Suppressor macrophage (primary cell): ENCODE measurements around the gene FEM1C.

Experiments
- DNase-seq, 4 experiments: peaks; one replicate each; pipeline ENCODE4 v3.0.0-alpha.2; 2020 to 2022
- total RNA-seq, 17 experiments: gene quantifications; one replicate each; lab custom pipeline; 2026; ENCODE audit warnings: mixed read lengths in 6 of 17, inconsistent platforms in 3 of 17; lab: John Stamatoyannopoulos, UW

Gene FEM1C, protein sequence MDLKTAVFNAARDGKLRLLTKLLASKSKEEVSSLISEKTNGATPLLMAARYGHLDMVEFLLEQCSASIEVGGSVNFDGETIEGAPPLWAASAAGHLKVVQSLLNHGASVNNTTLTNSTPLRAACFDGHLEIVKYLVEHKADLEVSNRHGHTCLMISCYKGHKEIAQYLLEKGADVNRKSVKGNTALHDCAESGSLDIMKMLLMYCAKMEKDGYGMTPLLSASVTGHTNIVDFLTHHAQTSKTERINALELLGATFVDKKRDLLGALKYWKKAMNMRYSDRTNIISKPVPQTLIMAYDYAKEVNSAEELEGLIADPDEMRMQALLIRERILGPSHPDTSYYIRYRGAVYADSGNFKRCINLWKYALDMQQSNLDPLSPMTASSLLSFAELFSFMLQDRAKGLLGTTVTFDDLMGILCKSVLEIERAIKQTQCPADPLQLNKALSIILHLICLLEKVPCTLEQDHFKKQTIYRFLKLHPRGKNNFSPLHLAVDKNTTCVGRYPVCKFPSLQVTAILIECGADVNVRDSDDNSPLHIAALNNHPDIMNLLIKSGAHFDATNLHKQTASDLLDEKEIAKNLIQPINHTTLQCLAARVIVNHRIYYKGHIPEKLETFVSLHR
- total RNA-seq, result 24.9 to 169 (median 72.3) reads per million in 17 experiments

DNA sequence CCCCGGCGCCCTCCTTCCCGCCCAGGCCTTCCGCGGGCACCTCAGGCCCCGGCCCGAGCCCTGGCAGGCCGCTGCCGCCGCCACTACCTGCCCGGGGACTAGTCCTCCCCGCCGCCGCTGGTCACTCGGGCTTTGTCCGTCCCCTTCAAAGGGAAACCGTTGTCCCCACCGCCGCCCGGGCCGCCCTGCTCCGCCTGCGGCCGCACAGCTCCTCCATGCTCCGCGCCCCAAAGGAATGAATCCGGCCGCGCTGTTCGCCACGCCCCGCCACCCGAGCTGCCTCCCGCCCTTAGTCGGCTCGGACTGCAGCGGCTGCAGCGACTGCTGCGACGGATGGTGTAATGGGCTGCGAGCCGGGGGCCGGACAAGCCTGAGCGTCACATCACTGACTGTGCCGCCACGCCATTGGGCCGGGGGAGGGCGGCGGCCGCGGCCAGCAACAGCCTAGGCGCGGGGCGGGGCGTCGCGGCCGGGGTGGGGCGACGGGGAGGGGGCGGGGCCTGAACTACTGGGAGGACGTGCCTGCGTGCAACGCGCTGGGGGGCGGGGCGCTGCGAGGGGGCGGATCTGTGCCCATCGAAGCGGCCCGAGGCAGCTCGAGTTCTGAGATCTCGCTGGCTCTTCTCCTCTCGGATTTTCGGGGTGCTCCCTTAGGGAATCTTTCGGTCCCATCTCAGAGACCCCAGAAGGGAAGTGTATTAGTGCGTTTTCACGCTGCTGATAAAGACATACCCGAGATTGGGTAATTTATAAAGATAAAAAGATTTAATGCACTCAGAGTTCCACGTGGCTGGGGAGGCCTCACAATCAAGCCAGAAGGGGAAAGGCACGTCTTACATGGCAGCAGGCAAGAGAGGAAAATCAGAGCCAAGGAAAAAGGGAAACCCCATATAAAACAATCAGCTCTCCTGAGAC, at the start of gene FEM1C:
Gene FEM1C (minus strand): TSS at position 340 of the 915 bp plus-strand sequence. CDS start 1,282 bp downstream, outside the sequence.
- peak; percentile 97 to 99 (median 98) for DNase-seq

DNA sequence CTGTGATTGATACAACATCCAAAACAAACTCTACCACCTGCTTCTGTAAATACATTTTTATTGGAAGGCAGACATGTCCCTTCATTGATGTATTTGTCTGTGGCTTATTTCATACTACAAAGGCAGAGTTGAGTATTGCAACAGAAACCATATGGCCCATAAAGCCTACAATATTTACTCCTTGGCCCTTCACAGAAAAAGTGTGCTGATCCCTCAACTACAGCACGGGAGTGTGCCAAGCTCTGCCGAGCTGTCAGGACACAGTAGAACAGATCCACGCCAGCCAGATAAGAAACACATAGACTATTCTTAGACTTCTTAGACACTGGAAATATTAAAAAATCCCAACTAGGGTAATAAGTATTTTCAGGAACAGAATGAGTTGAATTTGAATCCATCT, 44.5 kb upstream of the FEM1C start:
- no peak for DNase-seq

DNA sequence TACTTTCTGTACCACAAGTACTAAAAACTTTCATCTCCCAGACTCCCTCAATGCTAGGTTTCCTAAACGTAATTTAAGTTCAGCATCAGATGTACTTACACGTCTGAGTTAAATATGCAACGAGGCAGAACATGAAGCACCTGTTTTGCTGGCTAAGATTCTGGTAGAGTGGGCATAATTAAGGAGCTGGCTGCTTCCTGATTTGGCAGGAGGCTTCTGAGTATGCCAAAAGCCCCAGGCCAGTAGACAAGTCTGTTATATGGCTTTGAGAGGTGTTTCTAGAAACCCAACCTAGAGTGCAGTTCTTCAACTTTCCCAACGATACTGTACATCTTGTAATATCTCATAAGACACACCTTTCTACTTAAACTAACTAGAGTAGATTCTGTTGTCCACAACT, 44.1 kb upstream of the FEM1C start:
- DNase-seq, result no peak

DNA sequence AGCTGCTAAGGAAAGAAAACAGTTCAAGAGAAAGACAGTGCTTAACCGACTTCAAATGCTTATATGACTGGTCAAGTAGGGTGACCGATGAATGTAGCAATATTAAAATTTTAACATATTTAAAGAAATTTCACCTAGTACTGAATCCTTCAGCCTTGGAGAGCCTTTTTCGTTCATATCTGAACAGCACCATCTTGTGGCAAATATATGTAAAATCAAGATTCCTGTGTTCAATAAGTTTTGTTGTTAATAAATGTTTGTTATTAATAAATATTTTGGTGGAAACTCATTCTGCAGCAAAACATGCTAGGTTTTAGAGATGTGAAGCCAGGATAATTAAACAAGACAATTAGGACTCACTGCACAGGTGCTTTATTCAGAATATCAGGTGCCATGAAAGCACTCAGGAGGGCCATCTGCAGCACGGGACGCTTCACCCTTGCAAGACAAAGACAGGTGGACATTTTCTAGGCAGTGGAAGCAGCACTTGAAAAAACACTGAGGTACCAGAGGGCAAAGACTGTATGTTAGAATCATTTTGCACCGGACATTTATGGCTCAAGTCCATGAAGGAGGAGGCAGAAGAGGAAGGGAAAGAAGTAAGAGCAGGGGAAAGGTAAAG, 42.1 kb upstream of the FEM1C start:
- peak in 2 of 4 experiments; percentile 64 to 75 for DNase-seq

DNA sequence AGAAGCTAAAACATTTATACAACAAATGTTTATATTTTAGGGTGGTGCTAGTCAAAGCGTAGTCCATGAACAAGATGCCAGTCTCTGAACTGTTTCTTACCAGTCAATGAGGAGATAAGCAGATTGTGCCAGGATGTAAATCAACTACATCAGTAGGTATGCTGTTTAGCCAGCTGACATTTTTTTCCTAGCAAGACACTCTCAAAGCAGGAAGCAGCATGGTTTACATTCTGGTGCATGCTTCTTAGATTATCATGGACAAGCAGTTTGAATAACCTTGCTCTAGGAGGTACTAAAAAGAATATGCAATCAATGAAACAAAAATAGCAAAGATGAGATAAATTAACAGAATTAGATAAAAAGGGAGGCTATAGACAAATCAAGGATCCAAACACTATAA, 40.7 kb upstream of the FEM1C start:
- no peak for DNase-seq

DNA sequence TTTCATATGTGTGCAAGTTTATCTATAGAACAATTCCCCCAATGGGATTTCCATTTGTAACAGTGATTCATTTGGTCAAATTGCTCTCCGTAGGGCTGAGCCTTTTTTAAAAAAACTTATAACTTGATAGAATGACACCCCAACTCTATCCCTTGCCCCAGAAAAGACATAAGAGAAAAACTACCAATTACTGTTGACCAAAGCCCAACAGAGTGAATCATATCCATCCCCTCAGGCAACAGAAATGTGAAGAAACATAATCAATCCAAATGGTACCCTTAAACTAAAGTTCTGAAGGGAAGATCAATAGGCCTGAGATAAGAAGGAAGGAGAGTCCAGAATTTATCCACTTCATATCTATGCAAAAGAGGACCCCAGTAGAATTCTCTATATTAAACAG, 39.9 kb upstream of the FEM1C start:
- no peak for DNase-seq

DNA sequence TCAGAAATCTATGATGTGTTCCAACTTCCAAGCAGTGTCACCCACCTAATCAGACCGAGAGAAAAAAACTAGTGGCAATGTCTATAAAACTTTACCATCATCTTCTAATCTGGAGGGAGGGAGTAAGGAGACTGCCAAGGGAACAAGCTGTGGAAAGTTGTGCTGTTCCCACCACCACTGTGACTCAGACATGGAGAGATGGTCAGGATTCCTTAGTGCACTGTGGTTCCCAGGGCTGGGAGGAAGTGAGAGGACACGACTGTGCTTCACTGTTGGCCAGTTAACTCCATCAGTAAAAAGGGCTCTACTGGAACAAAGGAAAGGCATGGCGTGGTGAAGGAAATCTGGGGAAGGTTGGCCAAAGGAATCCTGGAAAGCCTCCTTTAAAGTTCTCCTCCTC, 38.9 kb upstream of the FEM1C start:
- DNase-seq, result peak in 2 of 4 experiments; percentile 10 to 13

DNA sequence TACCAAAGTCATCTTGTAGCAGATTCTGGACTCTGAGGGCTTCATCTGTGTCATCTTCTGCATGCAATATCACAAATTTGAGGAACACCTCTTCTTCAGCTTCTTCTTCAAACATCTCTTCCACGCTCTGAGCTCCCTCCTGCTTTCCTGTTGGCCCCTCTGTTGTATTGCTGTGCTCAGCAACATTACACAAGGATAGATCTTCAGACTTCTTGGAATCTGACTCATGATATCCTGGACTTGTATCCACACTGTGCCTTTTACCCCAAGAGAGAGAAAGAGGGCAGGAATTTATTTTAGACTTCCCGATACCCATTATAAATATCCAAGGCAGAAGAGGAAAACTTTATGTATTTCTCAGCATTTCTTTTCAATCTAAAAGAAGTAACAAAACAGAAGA, 36.4 kb upstream of the FEM1C start:
- no peak for DNase-seq

DNA sequence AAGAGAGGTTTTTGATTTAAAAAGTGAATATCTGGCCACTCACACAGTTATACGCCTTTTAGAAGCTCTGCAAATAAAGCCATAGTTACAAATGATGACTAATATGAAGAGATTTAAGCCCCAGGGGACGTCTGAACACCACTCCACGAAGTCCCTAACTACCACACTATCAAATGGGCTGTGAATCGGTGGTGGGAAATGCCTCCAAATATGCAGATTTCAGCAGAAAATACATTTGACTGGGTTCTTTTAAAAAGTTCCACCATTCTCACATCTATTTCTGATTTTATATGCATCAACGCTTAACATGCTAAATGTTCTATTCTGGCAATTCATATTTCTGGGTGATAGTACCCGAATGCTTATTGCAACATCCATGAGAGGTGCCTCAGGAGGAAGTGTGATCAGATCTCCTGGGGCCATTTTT, 35.2 kb upstream of the FEM1C start:
- DNase-seq, result no peak

DNA sequence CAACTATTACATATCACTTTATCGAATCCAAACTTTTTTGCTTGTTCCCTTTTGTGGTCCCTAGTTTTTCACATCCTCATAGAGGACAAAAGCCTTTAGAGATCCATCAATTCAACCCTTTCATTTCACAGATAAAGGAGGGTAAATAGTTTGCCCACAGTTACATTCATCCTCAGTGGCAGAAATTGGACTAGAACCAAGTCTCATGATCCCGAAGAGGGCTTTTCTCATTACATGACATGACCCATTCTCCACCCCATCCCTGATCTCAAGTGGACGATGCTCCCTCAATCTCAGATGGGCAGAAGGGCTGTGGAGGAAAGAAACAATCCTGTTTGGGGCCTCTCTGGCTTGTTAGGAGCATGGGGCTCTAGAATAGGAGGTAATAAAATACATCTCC, 34.6 kb upstream of the FEM1C start:
- DNase-seq, result no peak

DNA sequence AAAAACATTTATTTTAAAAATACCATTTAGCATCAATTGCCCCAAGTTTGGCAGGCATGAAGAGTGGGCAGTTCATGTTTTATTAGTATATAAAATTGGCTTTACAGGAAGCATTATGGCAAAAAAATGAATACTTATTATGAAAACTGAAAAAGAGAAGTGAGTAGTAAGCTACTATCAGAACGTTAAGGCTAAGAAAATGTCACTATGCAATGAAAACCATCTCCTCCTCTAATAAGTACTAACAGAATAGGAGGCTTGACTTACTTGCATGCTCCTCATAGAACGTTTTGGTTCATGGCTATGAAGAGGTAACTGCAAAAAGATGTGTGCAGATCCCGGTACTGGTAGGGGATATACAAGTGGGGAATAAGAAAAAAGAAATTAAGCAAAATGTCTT, 34.1 kb upstream of the FEM1C start:
- DNase-seq, result peak in 1 of 4 experiments; percentile 14

DNA sequence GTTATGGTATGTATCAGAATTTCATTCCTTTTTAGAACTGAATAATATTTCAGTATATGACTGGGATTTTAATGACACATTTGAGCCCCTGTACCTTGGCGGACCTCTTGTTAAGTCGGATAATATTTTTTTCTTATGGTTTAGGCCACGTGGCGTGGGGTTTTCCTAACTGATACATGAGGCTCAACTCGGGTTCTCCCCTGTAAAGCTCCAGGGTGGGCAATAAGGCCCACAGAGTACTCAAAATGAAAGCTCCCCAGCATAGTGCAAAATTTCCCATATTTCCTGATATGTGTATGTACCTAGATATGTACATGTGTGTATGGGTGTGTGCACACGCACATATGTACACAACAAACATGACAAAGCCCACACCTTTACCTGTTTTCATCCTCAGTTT, 33.2 kb upstream of the FEM1C start:
- DNase-seq, result no peak

DNA sequence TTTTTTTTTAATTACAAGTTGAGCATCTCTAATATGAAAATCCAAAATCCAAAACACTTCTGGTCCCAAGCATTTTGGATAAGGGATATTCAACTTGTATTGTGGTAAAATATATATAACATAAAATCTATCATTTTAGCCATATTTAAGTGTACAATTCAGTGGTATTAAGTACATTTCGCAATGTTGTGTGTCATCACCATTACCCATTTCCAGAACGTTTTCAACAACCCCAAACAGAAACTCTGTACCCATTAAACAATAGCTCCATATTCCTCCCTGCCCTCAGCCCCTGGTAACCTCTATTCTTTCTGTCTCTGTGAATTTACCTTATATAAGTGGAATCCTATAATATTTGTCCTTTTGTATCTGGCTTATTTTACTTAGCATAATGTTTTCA, 32.8 kb upstream of the FEM1C start:
- peak in 1 of 4 experiments; percentile 14 for DNase-seq

DNA sequence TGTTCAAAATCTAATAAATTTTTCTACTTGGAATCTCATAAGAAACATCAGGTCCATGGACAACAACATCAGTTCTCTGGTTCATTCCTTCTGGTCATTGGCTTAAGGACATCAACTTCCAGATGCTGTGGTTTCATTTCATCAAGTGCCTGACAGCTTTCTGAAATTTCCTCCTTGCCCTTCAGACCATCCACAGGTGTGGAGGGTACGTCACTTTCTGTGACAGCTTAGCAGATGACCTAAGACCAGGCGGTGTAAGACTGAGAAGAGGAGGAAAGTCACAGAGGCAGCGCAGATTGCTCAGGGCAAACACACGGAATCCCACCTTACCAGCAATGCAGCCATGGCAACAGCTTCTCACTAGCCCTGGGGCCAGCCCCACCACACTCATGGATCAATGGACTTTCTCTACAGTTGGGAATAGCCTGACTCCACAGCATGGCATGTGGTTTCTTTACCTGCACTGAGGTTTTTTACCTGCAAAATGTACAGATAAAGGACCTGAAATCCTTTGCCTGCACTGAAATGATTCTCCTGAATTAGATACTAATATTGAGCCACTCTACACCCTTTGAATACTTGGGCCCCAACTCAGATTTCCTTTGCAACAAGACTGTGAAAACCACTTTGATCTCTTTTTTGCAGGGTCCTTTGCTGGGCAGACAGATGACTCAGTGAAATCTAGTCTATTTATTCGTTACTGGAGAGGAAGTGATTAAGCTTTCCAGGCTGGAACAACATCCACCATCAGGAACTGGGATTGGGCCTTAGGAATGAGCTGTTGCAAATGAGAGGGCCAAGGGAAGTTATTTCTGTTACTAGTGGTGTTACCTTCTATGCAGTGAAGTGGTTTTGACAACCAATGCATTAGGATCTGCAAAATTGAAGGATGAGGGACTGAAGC, 30.8 kb upstream of the FEM1C start:
- no peak for DNase-seq

DNA sequence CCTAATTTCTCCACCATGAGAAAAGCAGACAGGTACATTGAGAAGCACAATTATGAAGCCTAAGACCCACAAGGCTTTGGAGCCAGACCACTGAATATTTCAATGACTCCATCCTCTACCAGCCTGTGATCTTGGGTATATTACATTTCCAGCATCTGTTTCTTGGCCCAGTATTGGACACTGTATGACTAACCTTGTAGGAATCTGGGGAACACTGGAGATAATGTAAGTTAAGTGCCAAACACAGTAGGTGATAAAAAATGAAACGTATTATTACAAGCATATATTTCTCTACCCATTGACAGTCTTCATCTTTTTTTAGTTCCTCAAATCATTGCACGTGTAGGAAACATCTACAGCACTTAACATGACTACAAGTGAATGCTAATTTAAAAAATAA, 28.6 kb upstream of the FEM1C start:
- DNase-seq, result no peak

DNA sequence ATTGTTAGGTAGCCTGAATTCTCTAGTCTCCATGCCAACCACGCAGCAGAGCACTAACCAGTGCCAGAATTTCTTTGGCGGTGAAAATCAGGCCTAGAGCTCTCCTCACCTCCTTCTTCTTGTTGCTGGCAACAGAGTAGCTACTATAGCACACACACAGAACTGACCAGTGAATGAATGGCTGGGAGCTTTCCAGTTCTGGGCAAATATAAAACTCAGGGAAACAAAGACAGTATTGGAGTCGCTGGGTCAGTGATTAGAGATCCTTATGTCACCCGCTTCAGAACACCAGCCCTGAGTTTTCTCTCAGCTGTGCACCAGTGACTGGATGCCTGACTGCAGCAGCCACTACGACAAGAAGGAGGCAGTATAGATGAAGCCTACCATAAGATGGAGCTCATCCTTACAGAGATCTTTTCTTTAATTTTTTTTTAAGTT, 26.9 kb upstream of the FEM1C start:
- DNase-seq, result no peak

DNA sequence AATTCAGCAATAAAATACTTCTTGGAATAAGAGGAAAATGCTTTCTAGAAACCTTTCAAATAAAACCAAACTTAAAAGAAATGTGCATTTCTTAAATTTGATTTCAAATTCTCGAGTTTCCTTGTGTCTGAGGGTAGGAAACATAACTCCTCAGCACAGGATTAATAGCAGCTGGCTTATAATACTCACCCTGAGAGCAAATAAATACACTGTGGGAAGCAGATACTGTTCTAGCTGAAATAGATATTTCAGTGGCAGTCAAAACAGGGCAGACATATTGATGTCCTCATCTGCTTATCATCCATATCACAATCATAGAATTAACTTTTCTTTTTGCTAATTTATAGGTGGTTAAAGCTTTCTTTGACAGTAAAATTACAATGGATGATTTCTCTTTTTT, 24.1 kb upstream of the FEM1C start:
- DNase-seq, result no peak

DNA sequence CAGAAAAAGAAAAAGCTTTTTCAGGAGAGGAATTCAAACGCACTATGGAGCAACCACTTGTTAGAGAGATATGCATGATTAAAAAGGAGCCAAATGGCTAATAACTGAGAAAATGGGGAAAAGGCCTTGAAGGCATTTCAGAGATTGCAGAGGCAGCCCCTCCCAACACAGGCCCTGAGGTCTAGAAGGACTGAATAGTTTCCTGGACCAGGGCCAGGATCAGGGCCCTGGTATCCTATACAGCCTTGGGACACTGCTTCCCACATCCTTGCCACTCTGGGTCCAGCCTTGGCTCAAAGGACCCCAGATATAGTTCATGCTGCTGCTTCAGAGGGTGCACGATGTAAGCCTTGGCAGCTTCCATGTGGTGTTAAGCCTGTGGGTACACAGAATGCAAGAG, 20.7 kb upstream of the FEM1C start:
- DNase-seq, result no peak

DNA sequence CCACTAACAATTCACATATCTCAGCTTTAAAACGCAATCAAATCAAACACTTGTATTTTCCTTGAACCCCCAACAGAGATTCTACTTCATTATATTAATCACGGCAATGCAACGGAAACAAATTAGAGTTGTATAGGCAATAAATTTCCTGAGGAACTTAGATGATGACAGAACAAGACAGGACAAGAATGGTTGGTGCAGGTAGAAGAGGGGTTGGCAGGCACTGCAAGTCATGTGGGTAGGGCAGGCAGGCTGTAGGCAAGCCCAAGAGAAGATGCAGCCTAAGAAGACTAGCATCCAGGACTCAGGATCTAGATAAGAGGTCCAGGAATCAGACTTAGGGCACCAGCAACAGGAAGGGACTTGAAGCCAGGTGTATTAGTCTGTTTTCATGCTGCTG, 16.6 kb upstream of the FEM1C start:
- no peak for DNase-seq

DNA sequence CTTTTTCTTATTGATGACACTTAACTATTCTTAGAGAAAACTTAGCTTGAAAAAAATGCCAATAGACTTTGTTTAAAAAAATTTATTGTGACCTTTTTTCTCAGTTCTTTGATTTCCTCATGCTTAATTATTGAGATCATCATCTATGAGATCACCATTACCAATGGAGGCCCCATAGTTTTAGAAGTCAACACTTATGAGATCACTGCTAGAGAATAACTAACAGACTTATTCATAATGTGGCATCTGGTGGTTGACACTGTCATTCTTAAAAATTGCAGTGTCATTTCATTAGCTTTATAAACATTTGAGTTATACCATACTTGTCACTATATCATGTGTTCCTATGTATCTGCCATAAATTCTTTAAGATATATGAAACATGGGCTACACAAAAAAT, 14.9 kb upstream of the FEM1C start:
- peak in 1 of 4 experiments; percentile 16 for DNase-seq

DNA sequence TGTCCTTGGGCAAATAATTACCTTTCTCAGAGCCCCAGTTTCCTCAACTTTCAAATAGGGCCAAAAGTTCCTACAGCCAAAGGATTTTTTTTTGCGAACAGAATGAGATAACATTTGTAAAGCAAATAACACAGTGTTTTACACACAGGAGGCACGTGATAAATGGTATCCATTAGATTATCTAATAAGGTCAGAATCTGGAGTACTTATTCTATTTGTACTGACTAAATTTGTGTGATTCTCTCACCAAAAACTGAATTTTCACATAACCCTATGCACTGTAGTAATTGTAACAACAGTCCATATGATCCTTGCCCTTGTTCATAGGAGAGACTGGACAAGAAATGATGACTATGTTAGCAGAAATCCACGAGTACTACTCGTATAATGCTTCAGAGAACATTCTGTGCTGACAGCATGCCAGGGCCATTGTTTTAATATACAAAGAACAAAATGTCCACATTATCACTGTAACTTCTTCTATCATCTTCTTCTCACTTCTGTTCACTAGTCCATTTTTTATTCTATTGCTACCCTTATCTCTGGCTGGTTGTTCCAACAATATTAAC, 13.9 kb upstream of the FEM1C start:
- DNase-seq, result no peak
